Fibroblast of lung (primary cell): ENCODE measurements around the gene HPX.

Source experiments
- EZH2 ChIP-seq: IDR thresholded peaks from 2 replicates; pipeline ENCODE4 v1.5.1; 2012; ENCODE audit warnings: low read length, control low read depth, mild to moderate bottlenecking; ENCODE audit errors: missing control alignments
- TF ChIP-seq, protein P1 (sequence below), 2 donors: IDR thresholded peaks in 1 of 2; conservative IDR thresholded peaks in 1 of 2; 1 replicate in 1 of 2; 2 replicates in 1 of 2; pipeline ENCODE4 v1.5.1; 2011 to 2012; ENCODE audit warnings: low read length in 2 of 2, control low read depth in 1 of 2, inconsistent platforms in 1 of 2, low read depth in 1 of 2, mild to moderate bottlenecking in 1 of 2

DNA sequence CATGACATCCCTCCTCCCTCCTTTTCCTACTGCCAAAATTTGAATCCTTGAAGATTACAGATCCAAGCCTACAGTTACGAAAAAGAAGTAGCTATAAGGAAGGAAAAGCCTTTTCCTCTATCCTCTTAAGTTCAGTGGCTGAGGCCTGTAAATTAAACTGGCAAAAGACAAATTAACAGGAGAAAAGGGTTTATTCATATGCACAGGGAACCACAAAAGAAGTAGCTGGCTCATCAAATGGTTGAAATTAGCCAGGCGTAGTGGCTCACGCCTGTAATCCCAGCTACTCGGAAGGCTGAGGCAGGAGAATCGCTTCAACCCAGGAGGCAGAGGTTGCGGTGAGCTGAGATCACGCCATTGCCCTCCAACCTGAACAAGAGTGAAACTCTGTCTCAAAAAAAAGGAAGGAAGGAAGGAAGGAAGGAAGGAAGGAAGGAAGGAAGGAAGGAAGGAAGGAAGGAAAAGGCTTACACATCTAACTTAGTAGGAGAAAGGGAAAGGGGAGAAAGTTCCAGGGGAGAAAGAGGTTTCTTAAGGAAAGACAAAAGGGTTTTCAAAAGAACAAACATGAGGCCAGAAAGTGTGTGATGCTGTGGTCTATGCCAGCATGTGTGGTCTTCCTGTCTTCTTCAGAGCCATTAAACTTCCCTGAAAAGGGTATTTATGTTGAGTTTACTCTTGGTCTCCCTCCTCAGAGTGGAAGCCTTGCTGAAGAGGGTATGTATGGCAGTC is 55.6 kb downstream of the HPX start:
- TF ChIP-seq, protein P1, sequence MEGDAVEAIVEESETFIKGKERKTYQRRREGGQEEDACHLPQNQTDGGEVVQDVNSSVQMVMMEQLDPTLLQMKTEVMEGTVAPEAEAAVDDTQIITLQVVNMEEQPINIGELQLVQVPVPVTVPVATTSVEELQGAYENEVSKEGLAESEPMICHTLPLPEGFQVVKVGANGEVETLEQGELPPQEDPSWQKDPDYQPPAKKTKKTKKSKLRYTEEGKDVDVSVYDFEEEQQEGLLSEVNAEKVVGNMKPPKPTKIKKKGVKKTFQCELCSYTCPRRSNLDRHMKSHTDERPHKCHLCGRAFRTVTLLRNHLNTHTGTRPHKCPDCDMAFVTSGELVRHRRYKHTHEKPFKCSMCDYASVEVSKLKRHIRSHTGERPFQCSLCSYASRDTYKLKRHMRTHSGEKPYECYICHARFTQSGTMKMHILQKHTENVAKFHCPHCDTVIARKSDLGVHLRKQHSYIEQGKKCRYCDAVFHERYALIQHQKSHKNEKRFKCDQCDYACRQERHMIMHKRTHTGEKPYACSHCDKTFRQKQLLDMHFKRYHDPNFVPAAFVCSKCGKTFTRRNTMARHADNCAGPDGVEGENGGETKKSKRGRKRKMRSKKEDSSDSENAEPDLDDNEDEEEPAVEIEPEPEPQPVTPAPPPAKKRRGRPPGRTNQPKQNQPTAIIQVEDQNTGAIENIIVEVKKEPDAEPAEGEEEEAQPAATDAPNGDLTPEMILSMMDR (conservative IDR thresholded peaks at IDR 0.05 in 1 of 2, IDR thresholded peaks at IDR 0.05 in 1 of 2; ENCODE audit: low read depth in 1 of 2, low read length in 2 of 2) = no peak
- no peak for TF ChIP-seq EZH2
